H1 (cell line): ENCODE measurements around the gene PID1. TPM values are rescaled to one million over a fixed set of nuclear protein-coding genes. Genes with fewer than 3 reads are reported as not detected.

Experiments used
- CTCF ChIA-PET: fragments of 300-600 bp; sonication (Branson Sonifier 250); formaldehyde crosslinking; loops from one replicate; lab custom pipeline; 2021; ENCODE audit not compliant: partially characterized antibody; lab: Charles Lee
- POLR2A ChIA-PET: fragments of 300-600 bp; sonication (Branson Sonifier 250); formaldehyde crosslinking; loops from one replicate; lab custom pipeline; 2021; ENCODE audit warnings: inconsistent platforms; ENCODE audit not compliant: partially characterized antibody; lab: Charles Lee
- DNase-seq, 2 experiments: peaks; one replicate each; pipeline versions ENCODE4 v3.0.0 to v3.0.0-alpha.2; 2010 to 2022; ENCODE audit warnings: low spot score in 2 of 2, low read depth in 1 of 2, mixed read lengths in 1 of 2
- FAIRE-seq: peaks from 2 replicates; lab custom pipeline; 2011; peaks lifted over from hg19 to GRCh38; lab: Jason Lieb, UNC
- H2AFZ ChIP-seq: 2 replicates; pipeline ENCODE4 v1.8.1; 2012; ENCODE audit warnings: low read length, inconsistent platforms
- H2AK5ac ChIP-seq: 2 replicates; pipeline ENCODE4 v1.6.1; 2013; ENCODE audit warnings: low read depth, low read length
- H2BK120ac ChIP-seq: replicated peaks from 2 replicates; pipeline ENCODE3; 2013; ENCODE audit warnings: low read depth, low read length, inconsistent platforms
- H2BK12ac ChIP-seq: 2 replicates; pipeline ENCODE4 v1.6.1; 2013; ENCODE audit warnings: low read depth, low read length
- H2BK15ac ChIP-seq: 2 replicates; pipeline ENCODE4 v1.6.1; 2013; ENCODE audit warnings: low read length
- H2BK20ac ChIP-seq: 2 replicates; pipeline ENCODE4 v1.6.1; 2013; ENCODE audit warnings: low read length
- H2BK5ac ChIP-seq: 2 replicates; pipeline ENCODE4 v1.6.1; 2013; ENCODE audit warnings: low read depth, low read length
- H3K14ac ChIP-seq: 2 replicates; pipeline ENCODE4 v1.6.1; 2013; ENCODE audit warnings: inconsistent platforms; ENCODE audit not compliant: insufficient read length
- H3K18ac ChIP-seq: 2 replicates; pipeline ENCODE4 v1.6.1; 2013; ENCODE audit warnings: low read length; ENCODE audit errors: extremely low read depth
- H3K23ac ChIP-seq: 2 replicates; pipeline ENCODE4 v1.6.1; 2013; ENCODE audit warnings: inconsistent platforms; ENCODE audit not compliant: insufficient read length
- H3K23me2 ChIP-seq: 2 replicates; pipeline ENCODE4 v1.6.1; 2013; ENCODE audit warnings: low read depth, low read length
- H3K27ac ChIP-seq: 2 replicates; pipeline ENCODE4 v1.6.1; 2011; ENCODE audit warnings: low read depth, low read length, inconsistent platforms
- H3K27me3 ChIP-seq, 4 experiments: replicated peaks in 1 of 4; 1 replicate in 1 of 4; 2 replicates in 3 of 4; pipeline versions ENCODE4 v1.6.1 to v1.8.1; 2011 to 2013; ENCODE audit warnings: low read length in 3 of 4, mild to moderate bottlenecking in 3 of 4, inconsistent platforms in 2 of 4, mixed read lengths in 2 of 4, moderate library complexity in 1 of 4; ENCODE audit not compliant: control insufficient read depth in 3 of 4, insufficient read depth in 3 of 4; ENCODE audit errors: extremely low read depth in 1 of 4
- H3K36me3 ChIP-seq, 4 experiments: 2 replicates each; pipeline versions ENCODE4 v1.6.1 to v1.8.1; 2011 to 2013; ENCODE audit warnings: mild to moderate bottlenecking in 4 of 4, low read length in 3 of 4, moderate library complexity in 2 of 4, control low read depth in 1 of 4, inconsistent platforms in 1 of 4; ENCODE audit not compliant: insufficient read depth in 4 of 4, control insufficient read depth in 2 of 4
- H3K4ac ChIP-seq: replicated peaks from 2 replicates; pipeline ENCODE3; 2013; ENCODE audit warnings: low read length, low read depth, mixed read lengths, inconsistent platforms; ENCODE audit not compliant: insufficient read length
- H3K4me1 ChIP-seq, 4 experiments: replicated peaks in 1 of 4; 1 replicate in 1 of 4; 2 replicates in 3 of 4; pipeline versions ENCODE4 v1.6.1 to v1.8.1; 2011 to 2013; ENCODE audit warnings: low read length in 3 of 4, inconsistent platforms in 2 of 4, mixed read lengths in 1 of 4; ENCODE audit not compliant: insufficient read depth in 4 of 4, control insufficient read depth in 3 of 4
- H3K4me2 ChIP-seq, 2 experiments: 2 replicates each; pipeline versions ENCODE4 v1.6.1 to v1.8.1; 2011 to 2013; ENCODE audit warnings: low read depth in 2 of 2, low read length in 2 of 2, control low read depth in 1 of 2, inconsistent platforms in 1 of 2, mild to moderate bottlenecking in 1 of 2; ENCODE audit not compliant: insufficient read depth in 1 of 2
- H3K4me3 ChIP-seq, 4 experiments: fragments of 200-600, 300-600 bp in 1 of 4; sonication (generic), shearing (Covaris generic), sonication (Bioruptor Twin) in 1 of 4; 2 replicates each; pipeline versions ENCODE4 v1.5.1 to v1.8.1; 2011 to 2016; ENCODE audit warnings: low read length in 4 of 4, low read depth in 3 of 4, control low read depth in 2 of 4, inconsistent platforms in 2 of 4, mild to moderate bottlenecking in 2 of 4, mixed read lengths in 1 of 4, moderate library complexity in 1 of 4; ENCODE audit not compliant: insufficient read depth in 2 of 4; ENCODE audit errors: extremely low read depth in 1 of 4
- H3K56ac ChIP-seq: replicated peaks from 2 replicates; pipeline ENCODE3; 2013; ENCODE audit warnings: low read depth, mild to moderate bottlenecking, mixed read lengths, low read length, inconsistent platforms; ENCODE audit not compliant: insufficient read length
- H3K79me1 ChIP-seq: 2 replicates; pipeline ENCODE4 v1.6.1; 2013; ENCODE audit warnings: low read depth, low read length, control low read depth
- H3K79me2 ChIP-seq, 2 experiments: 2 replicates each; pipeline versions ENCODE4 v1.6.1 to v1.8.1; 2012 to 2013; ENCODE audit warnings: low read length in 2 of 2, mild to moderate bottlenecking in 2 of 2, inconsistent platforms in 1 of 2; ENCODE audit not compliant: insufficient read depth in 2 of 2, control insufficient read depth in 1 of 2
- H3K9ac ChIP-seq, 4 experiments: replicated peaks in 1 of 4; 1 replicate in 1 of 4; 2 replicates in 3 of 4; pipeline versions ENCODE4 v1.6.1 to v1.8.1; 2011 to 2013; ENCODE audit warnings: low read depth in 3 of 4, low read length in 3 of 4, control low read depth in 2 of 4, mild to moderate bottlenecking in 2 of 4, moderate library complexity in 2 of 4, inconsistent platforms in 1 of 4; ENCODE audit errors: extremely low read depth in 1 of 4
- H3K9me3 ChIP-seq, 2 experiments: 2 replicates each; pipeline versions ENCODE4 v1.6.1 to v1.8.1; 2012 to 2013; ENCODE audit warnings: mild to moderate bottlenecking in 2 of 2, moderate library complexity in 2 of 2, control low read depth in 1 of 2, inconsistent platforms in 1 of 2, low read depth in 1 of 2, low read length in 1 of 2, mixed read lengths in 1 of 2; ENCODE audit not compliant: insufficient read depth in 2 of 2
- H4K20me1 ChIP-seq, 2 experiments: replicated peaks in 1 of 2; 2 replicates each; pipeline versions ENCODE3 to v1.8.1; 2011 to 2013; ENCODE audit warnings: inconsistent platforms in 2 of 2, low read length in 2 of 2, mild to moderate bottlenecking in 1 of 2; ENCODE audit not compliant: insufficient read depth in 2 of 2, control insufficient read depth in 1 of 2
- H4K5ac ChIP-seq: 2 replicates; pipeline ENCODE4 v1.6.1; 2013; ENCODE audit warnings: low read length, low read depth, mixed read lengths, inconsistent platforms; ENCODE audit not compliant: insufficient read length
- H4K8ac ChIP-seq: 2 replicates; pipeline ENCODE4 v1.8.0; 2013; ENCODE audit warnings: mild to moderate bottlenecking, moderate library complexity, low read length, inconsistent platforms; ENCODE audit not compliant: insufficient read depth; ENCODE audit errors: extremely low read depth
- H4K91ac ChIP-seq: replicated peaks from 2 replicates; pipeline ENCODE3; 2013; ENCODE audit warnings: low read length, mixed read lengths, inconsistent platforms; ENCODE audit not compliant: insufficient read length
- ASH2L ChIP-seq: fragments of 200-600, 300-600 bp; sonication (generic); IDR thresholded peaks from one replicate; pipeline ENCODE4 v1.7.1; 2017; ENCODE audit warnings: low read length
- CBX8 ChIP-seq: fragments of 300-800, 300-1000 bp; sonication (generic); IDR thresholded peaks from 2 replicates; pipeline ENCODE4 v1.7.1; 2016; ENCODE audit warnings: low read depth, low read length, borderline replicate concordance
- CHD1 ChIP-seq: IDR thresholded peaks from 2 replicates; pipeline ENCODE4 v1.6.1; 2012; ENCODE audit warnings: low read depth, low read length, improper control_type of control experiment
- CTBP2 ChIP-seq: IDR thresholded peaks from 2 replicates; pipeline ENCODE4 v1.7.0; 2011; ENCODE audit warnings: borderline replicate concordance, mild to moderate bottlenecking, moderate library complexity, mixed read lengths, low read length; ENCODE audit not compliant: insufficient read depth, insufficient read length
- EP300 ChIP-seq, 2 experiments: IDR thresholded peaks; 1 replicate in 1 of 2; 2 replicates in 1 of 2; pipeline ENCODE4 v1.6.1; 2011 to 2012; ENCODE audit warnings: low read depth in 2 of 2, low read length in 2 of 2, mild to moderate bottlenecking in 2 of 2, borderline replicate concordance in 1 of 2, inconsistent platforms in 1 of 2, moderate library complexity in 1 of 2
- GABPA ChIP-seq: IDR thresholded peaks from 2 replicates; pipeline ENCODE4 v1.6.1; 2011; ENCODE audit warnings: mild to moderate bottlenecking, low read length, moderate library complexity, borderline replicate concordance; ENCODE audit not compliant: insufficient read depth
- JUN ChIP-seq: IDR thresholded peaks from 2 replicates; pipeline ENCODE4 v1.6.1; 2011; ENCODE audit warnings: low read depth, mild to moderate bottlenecking, improper control_type of control experiment, low read length
- KDM1A ChIP-seq: fragments of 200-600, 300-600 bp; sonication (generic); IDR thresholded peaks from 2 replicates; pipeline ENCODE4 v1.7.1; 2016; ENCODE audit warnings: mild to moderate bottlenecking, low read length, borderline replicate concordance
- KDM5A ChIP-seq: fragments of 200-600 bp; IDR thresholded peaks from 2 replicates; pipeline ENCODE4 v1.7.1; 2012; ENCODE audit warnings: mild to moderate bottlenecking, low read length, inconsistent platforms, mixed read lengths
- RAD21 ChIP-seq, 2 experiments: IDR thresholded peaks in 1 of 2; conservative IDR thresholded peaks in 1 of 2; 2 replicates each; pipeline ENCODE4 v1.6.1; 2011; ENCODE audit warnings: low read depth in 2 of 2, low read length in 2 of 2, improper control_type of control experiment in 1 of 2, inconsistent platforms in 1 of 2, mild to moderate bottlenecking in 1 of 2, moderate library complexity in 1 of 2
- SIN3A ChIP-seq, 2 experiments: IDR thresholded peaks in 1 of 2; conservative IDR thresholded peaks in 1 of 2; 2 replicates each; pipeline ENCODE4 v1.6.1; 2011 to 2012; ENCODE audit warnings: low read length in 2 of 2, improper control_type of control experiment in 1 of 2, low read depth in 1 of 2, mild to moderate bottlenecking in 1 of 2
- TAF7 ChIP-seq: optimal IDR thresholded peaks from 2 replicates; pipeline ENCODE3; 2011; ENCODE audit warnings: low read depth, mild to moderate bottlenecking, inconsistent platforms, low read length, moderate library complexity, borderline replicate concordance
- WGBS, 2 experiments: shearing (Covaris generic) in 1 of 2; methylation state at CpG; one replicate each; pipeline versions ENCODE4 v1.1.6 to v1.1.7; 2013 to 2015; ENCODE audit warnings: low lambda C conversion rate in 2 of 2, mixed read lengths in 2 of 2, inconsistent platforms in 1 of 2, low coverage in 1 of 2, missing lambda C conversion rate in 1 of 2; ENCODE audit not compliant: insufficient replicate concordance in 2 of 2, insufficient coverage in 1 of 2, insufficient read length in 1 of 2; ENCODE audit errors: extremely low coverage in 1 of 2, missing lambda C conversion rate in 1 of 2; 5-methylcytosine and 5-hydroxymethylcytosine counted together
- polyA plus RNA-seq, 7 experiments: library from polyadenylated mRNA; depleted of rRNA in 3 of 7; stranded (reverse) in 5 of 7; unstranded in 2 of 7; fragments of >200 nt in 5 of 7; fragments of 200-250 nt in 2 of 7; gene quantifications; 1 replicate in 5 of 7; 2 replicates in 1 of 7; 4 replicates in 1 of 7; pipeline versions ENCODE4 v1.2.1 to v1.2.3, GENCODE V29; 2011 to 2013; ENCODE audit warnings: missing spikeins in 2 of 7, mixed read lengths in 2 of 7
- total RNA-seq: library from RNA; stranded (reverse); fragmentation: NEBNext Ultra II Directional; extraction: Animal tissue kit (Norgen Biotek cat#: 25700); gene quantifications from 2 replicates; pipeline ENCODE4 v1.2.1, GENCODE V29; 2021
- TF ChIP-seq, protein P1 (sequence below): IDR thresholded peaks from 2 replicates; pipeline ENCODE4 v1.6.1; 2011; ENCODE audit warnings: low read depth, mild to moderate bottlenecking, low read length; ENCODE audit not compliant: insufficient read depth

The PID1 gene
- total and polyA plus RNA-seq, 2 of the 8 experiments (the other 6 are each of a cell fraction or from before 2014, with no cell fraction given): 1.5 to 3.3 TPM

- Histone ChIP-seq H2AK5ac (no peak overlapping the region), H3K27ac (no peak overlapping the region), H2BK12ac (no peak overlapping the region), H3K23me2 (no peaks in the 10 kb centered on the region), H3K56ac (no peak overlapping the region), H4K91ac (no peak overlapping the region), H3K4me3 (no peak overlapping the region), H2AFZ (no peak overlapping the region), H3K23ac (no peak overlapping the region), H2BK15ac (no peak overlapping the region), H3K9ac (no peak overlapping the region), H2BK120ac (no peak overlapping the region), H3K9me3 (0 out of 4 replicates have a peak, but pooled peaks cover 0 to 2% of the 10 kb centered on the region in 2 experiments), H2BK20ac (no peak overlapping the region), H3K36me3 (no peaks in the 10 kb centered on the region), H4K20me1 (no peaks in the 10 kb centered on the region), H4K5ac (no peak overlapping the region), H3K4me1 (no peaks in the 10 kb centered on the region), H3K14ac (no peak overlapping the region), H4K8ac (no peak overlapping the region), H3K79me2 (no peaks in the 10 kb centered on the region), H3K27me3 (no peaks in the 10 kb centered on the region), H3K4ac (no peak overlapping the region), H3K4me2 (no peak overlapping the region), H3K18ac (no peak overlapping the region), H3K79me1 (no peaks in the 10 kb centered on the region), H2BK5ac (no peak overlapping the region)
- POLR2A ChIA-PET: no interaction called here
- 93% methylated on average over 2 of the region's 2 CpGs; no CpG with 5 or more reads in 1 of the 2 experiments for WGBS, 2 experiments
- FAIRE-seq (no peak), DNase-seq (no peak)
- CTCF ChIA-PET: interaction anchor here (0.6 kb wide), 1 partner anchor 714 kb away, joined by 3 read pairs; no protein-coding TSS in a partner anchor
- TF ChIP-seq, protein P1, sequence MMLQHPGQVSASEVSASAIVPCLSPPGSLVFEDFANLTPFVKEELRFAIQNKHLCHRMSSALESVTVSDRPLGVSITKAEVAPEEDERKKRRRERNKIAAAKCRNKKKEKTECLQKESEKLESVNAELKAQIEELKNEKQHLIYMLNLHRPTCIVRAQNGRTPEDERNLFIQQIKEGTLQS: no peak
- no peak for TF ChIP-seq JUN
- TF ChIP-seq SIN3A (conservative IDR thresholded peaks at IDR 0.05 in 1 of 2, IDR thresholded peaks at IDR 0.05 in 1 of 2; ENCODE audit: low read depth in 1 of 2, low read length in 2 of 2): no peak
- no peak for TF ChIP-seq GABPA
- TF ChIP-seq ASH2L: no peak
- no peak for TF ChIP-seq CHD1
- TF ChIP-seq CTBP2: no peak
- TF ChIP-seq CBX8: no peak
- TF ChIP-seq EP300 (IDR thresholded peaks at IDR 0.05; ENCODE audit: borderline replicate concordance in 1 of 2, low read depth in 2 of 2, low read length in 2 of 2): no peak
- no peak for TF ChIP-seq TAF7
- TF ChIP-seq RAD21 (IDR thresholded peaks at IDR 0.05 in 1 of 2, conservative IDR thresholded peaks at IDR 0.05 in 1 of 2; ENCODE audit: low read depth in 2 of 2, low read length in 2 of 2): no peak
- no peak for TF ChIP-seq KDM1A
- TF ChIP-seq KDM5A: no peak
Observed at GRCh38 chr2:229226382-229226781, 44.7 kb downstream of the PID1 start.
